HEK293T (cell line): ENCODE measurements around the gene RFC2.

Experiments used
- ARNT ChIP-seq: fragments of 450-650 bp; IDR thresholded peaks from 2 replicates; pipeline ENCODE4 v1.6.1; 2017; ENCODE audit warnings: mild to moderate bottlenecking
- BHLHE40 ChIP-seq: fragments of 450-650 bp; IDR thresholded peaks from 2 replicates; pipeline ENCODE4 v1.6.1; 2016; ENCODE audit warnings: mild to moderate bottlenecking, moderate library complexity, borderline replicate concordance
- ELF4 ChIP-seq: fragments of 450-650 bp; IDR thresholded peaks from 2 replicates; pipeline ENCODE4 v1.6.1; 2017; ENCODE audit warnings: antibody characterized with exemption
- FOXK2 ChIP-seq: fragments of 450-650 bp; IDR thresholded peaks from 2 replicates; pipeline ENCODE4 v1.6.1; 2016; ENCODE audit warnings: mild to moderate bottlenecking
- NFRKB ChIP-seq: fragments of 450-650 bp; IDR thresholded peaks from 2 replicates; pipeline ENCODE4 v1.6.1; 2016; ENCODE audit warnings: mild to moderate bottlenecking, moderate library complexity
- SUZ12 ChIP-seq: fragments of 450-650 bp; IDR thresholded peaks from 2 replicates; pipeline ENCODE4 v1.6.1; 2016; ENCODE audit warnings: mild to moderate bottlenecking
- TARDBP ChIP-seq: fragments of 450-650 bp; IDR thresholded peaks from 2 replicates; pipeline ENCODE4 v1.6.1; 2016
- ZNF384 ChIP-seq: fragments of 450-650 bp; IDR thresholded peaks from 2 replicates; pipeline ENCODE4 v1.6.1; 2016

- TF ChIP-seq NFRKB: no peak
- TF ChIP-seq BHLHE40: no peak
- no peak for TF ChIP-seq ELF4
- TF ChIP-seq ZNF384: no peak
- no peak for TF ChIP-seq TARDBP
- no peak for TF ChIP-seq SUZ12
- TF ChIP-seq FOXK2: no peak
- no peak for TF ChIP-seq ARNT
These were observed 40.2 kb upstream of the RFC2 start for GRCh38 chr7:74294191-74294998.
